Astrocyte (in vitro differentiated cells and primary cell): Measurements from ENCODE around the gene CFAP57. TPM values are rescaled to one million over a fixed set of nuclear protein-coding genes. Genes with fewer than 3 reads are reported as not detected.
A peak's percentile ranks its signal among the peaks of the same experiment; 100 is the strongest.

Source experiments
- DNase-seq: peaks from one replicate; pipeline ENCODE4 v3.0.0-alpha.2; 2010; ENCODE audit warnings: low read depth
- FAIRE-seq: peaks from 2 replicates; lab custom pipeline; 2011; peaks lifted over from hg19 to GRCh38; lab: Jason Lieb, UNC
- H2AFZ ChIP-seq: 2 replicates; pipeline ENCODE4 v1.6.0; 2012; ENCODE audit warnings: low read depth, low read length, inconsistent platforms
- H3K27ac ChIP-seq: 2 replicates; pipeline ENCODE4 v1.5.1; 2011; ENCODE audit warnings: low read depth, low read length, inconsistent platforms
- H3K27me3 ChIP-seq: 2 replicates; pipeline ENCODE4 v1.6.0; 2011; ENCODE audit warnings: low read length, inconsistent platforms; ENCODE audit not compliant: insufficient read depth
- H3K36me3 ChIP-seq: 2 replicates; pipeline ENCODE4 v1.5.1; 2011; ENCODE audit warnings: low read length, inconsistent platforms; ENCODE audit not compliant: insufficient read depth
- H3K4me1 ChIP-seq: 2 replicates; pipeline ENCODE4 v1.5.1; 2011; ENCODE audit warnings: low read length, inconsistent platforms; ENCODE audit not compliant: insufficient read depth
- H3K4me2 ChIP-seq: 2 replicates; pipeline ENCODE4 v1.6.0; 2012; ENCODE audit warnings: low read length, inconsistent platforms
- H3K4me3 ChIP-seq: 2 replicates; pipeline ENCODE4 v1.5.1; 2011; ENCODE audit warnings: low read depth, mild to moderate bottlenecking, low read length, inconsistent platforms; ENCODE audit not compliant: insufficient read depth
- H3K79me2 ChIP-seq: 2 replicates; pipeline ENCODE4 v1.6.0; 2012; ENCODE audit warnings: mild to moderate bottlenecking, low read length, inconsistent platforms; ENCODE audit not compliant: insufficient read depth
- H3K9ac ChIP-seq: 2 replicates; pipeline ENCODE4 v1.6.0; 2012; ENCODE audit warnings: mild to moderate bottlenecking, low read length, inconsistent platforms
- H3K9me3 ChIP-seq: 2 replicates; pipeline ENCODE4 v1.5.1; 2012; ENCODE audit warnings: low read depth, mild to moderate bottlenecking, low read length, inconsistent platforms; ENCODE audit not compliant: insufficient read depth
- H4K20me1 ChIP-seq: 2 replicates; pipeline ENCODE4 v1.6.0; 2012; ENCODE audit warnings: low read length, inconsistent platforms; ENCODE audit not compliant: insufficient read depth
- H3K27ac Mint-ChIP-seq: one replicate; pipeline ENCODE4 v1.8.0; 2021; ENCODE audit warnings: mild to moderate bottlenecking, mixed read lengths; ENCODE audit not compliant: unreplicated experiment
- H3K27me3 Mint-ChIP-seq: one replicate; pipeline ENCODE4 v1.8.0; 2021; ENCODE audit warnings: low read depth, mixed read lengths; ENCODE audit not compliant: unreplicated experiment
- H3K36me3 Mint-ChIP-seq: one replicate; pipeline ENCODE4 v1.8.0; 2021; ENCODE audit warnings: low read depth, mixed read lengths; ENCODE audit not compliant: unreplicated experiment
- H3K4me1 Mint-ChIP-seq: one replicate; pipeline ENCODE4 v1.8.0; 2021; ENCODE audit warnings: low read depth, mixed read lengths; ENCODE audit not compliant: unreplicated experiment
- H3K4me3 Mint-ChIP-seq: one replicate; pipeline ENCODE4 v1.8.0; 2021; ENCODE audit warnings: mild to moderate bottlenecking, moderate library complexity, mixed read lengths; ENCODE audit not compliant: unreplicated experiment
- H3K9me3 Mint-ChIP-seq: one replicate; pipeline ENCODE4 v1.8.0; 2021; ENCODE audit warnings: mild to moderate bottlenecking, mixed read lengths; ENCODE audit not compliant: unreplicated experiment
- EZH2 ChIP-seq: IDR thresholded peaks from 2 replicates; pipeline ENCODE4 v1.6.1; 2012; ENCODE audit warnings: mild to moderate bottlenecking, low read length, inconsistent platforms; ENCODE audit not compliant: insufficient read depth
- microRNA-seq: library from miRNA; unstranded; fragments of <30 nt; microRNA quantifications from one replicate; pipeline ENCODE4 v1.2.0, GENCODE V29; 2020
- total RNA-seq: library from RNA; stranded (reverse); gene quantifications from 2 replicates; pipeline ENCODE4 v1.2.1, GENCODE V29; 2021
- TF ChIP-seq, protein P1 (sequence below): IDR thresholded peaks from 2 replicates; pipeline ENCODE4 v1.5.1; 2011; ENCODE audit warnings: low read depth, mild to moderate bottlenecking, inconsistent platforms, low read length, moderate library complexity; ENCODE audit not compliant: insufficient read depth

CFAP57 gene
- total RNA-seq, 1 donor from 2014 or later: 0.18 TPM

- H3K4me2 ChIP-seq: peak overlapping the region; percentile 4
- DNase-seq: peak; percentile 28
- Mint-ChIP-seq H3K27me3 (peaks cover 19% of the 10 kb centered on the region), H3K9me3 (peaks cover 10% of the 10 kb centered on the region), H3K4me3 (no peak overlapping the region), H3K27ac (no peak overlapping the region), H3K4me1 (peaks cover 13% of the 10 kb centered on the region), H3K36me3 (peaks cover 8% of the 10 kb centered on the region)
- no peak overlapping the region for H3K27ac ChIP-seq
- H2AFZ ChIP-seq: no peak overlapping the region
- H3K9me3 ChIP-seq: no peaks in the 10 kb centered on the region
- H3K4me3 ChIP-seq: no peak overlapping the region
- no peaks in the 10 kb centered on the region for H3K36me3 ChIP-seq
- no peak overlapping the region for H3K9ac ChIP-seq
- H3K27me3 ChIP-seq: no peaks in the 10 kb centered on the region
- FAIRE-seq: no peak
- no peaks in the 10 kb centered on the region for H4K20me1 ChIP-seq
- no peaks in the 10 kb centered on the region for H3K79me2 ChIP-seq
- TF ChIP-seq, protein P1, sequence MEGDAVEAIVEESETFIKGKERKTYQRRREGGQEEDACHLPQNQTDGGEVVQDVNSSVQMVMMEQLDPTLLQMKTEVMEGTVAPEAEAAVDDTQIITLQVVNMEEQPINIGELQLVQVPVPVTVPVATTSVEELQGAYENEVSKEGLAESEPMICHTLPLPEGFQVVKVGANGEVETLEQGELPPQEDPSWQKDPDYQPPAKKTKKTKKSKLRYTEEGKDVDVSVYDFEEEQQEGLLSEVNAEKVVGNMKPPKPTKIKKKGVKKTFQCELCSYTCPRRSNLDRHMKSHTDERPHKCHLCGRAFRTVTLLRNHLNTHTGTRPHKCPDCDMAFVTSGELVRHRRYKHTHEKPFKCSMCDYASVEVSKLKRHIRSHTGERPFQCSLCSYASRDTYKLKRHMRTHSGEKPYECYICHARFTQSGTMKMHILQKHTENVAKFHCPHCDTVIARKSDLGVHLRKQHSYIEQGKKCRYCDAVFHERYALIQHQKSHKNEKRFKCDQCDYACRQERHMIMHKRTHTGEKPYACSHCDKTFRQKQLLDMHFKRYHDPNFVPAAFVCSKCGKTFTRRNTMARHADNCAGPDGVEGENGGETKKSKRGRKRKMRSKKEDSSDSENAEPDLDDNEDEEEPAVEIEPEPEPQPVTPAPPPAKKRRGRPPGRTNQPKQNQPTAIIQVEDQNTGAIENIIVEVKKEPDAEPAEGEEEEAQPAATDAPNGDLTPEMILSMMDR: no peak
- TF ChIP-seq EZH2: no peak
- no peaks in the 10 kb centered on the region for H3K4me1 ChIP-seq
Measured at GRCh38 chr1:43302721-43303470, 130.8 kb downstream of the CFAP57 start.

DNA sequence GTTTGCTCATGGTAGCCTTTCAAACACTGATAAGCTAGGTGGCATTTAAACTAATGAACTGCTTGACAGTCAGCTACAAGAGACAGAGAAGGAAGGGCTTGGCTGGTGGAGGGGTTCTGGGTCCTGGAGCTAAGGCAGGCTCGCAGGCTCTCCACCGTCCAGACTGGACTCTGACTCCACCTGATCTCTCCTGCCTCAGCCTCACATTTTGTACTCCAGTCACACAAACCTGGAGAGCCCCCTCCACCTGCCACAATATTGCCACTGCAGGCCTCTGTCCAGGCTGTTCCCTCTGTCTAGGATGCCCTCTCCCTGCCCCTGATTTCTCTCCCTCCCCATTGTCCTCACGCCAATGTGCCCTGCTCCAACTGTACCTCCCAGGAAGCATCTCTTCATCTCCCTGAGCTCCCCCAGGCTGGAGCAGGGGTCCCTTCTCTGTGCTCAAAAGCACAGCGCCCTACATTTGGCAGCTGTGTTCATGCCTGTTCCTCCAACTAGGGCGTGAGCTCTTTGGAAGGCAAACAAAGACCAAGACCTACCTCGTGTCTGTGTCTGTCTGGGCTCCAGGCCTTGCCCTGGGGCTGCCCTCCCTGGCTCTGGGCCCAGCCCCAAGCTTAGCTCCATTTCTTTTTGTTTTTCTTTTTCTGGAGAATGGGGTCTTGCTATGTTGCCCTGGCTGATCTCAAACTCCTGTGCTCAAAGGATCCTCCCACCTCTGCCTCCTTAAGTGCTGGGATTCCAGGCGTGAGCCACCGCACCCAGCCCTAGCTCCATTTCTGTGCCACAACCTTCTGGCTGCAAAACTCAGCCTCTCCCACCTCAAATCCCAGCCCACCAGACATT is 131.6 kb downstream of the CFAP57 start:
- H3K4me3 Mint-ChIP-seq: no peak overlapping the region
- no peak overlapping the region for H3K27ac Mint-ChIP-seq
- DNase-seq (no peak), FAIRE-seq (no peak)
- no peak for TF ChIP-seq EZH2
- TF ChIP-seq, protein P1: no peak
- H3K79me2 ChIP-seq: no peaks in the 10 kb centered on the region
- peaks cover 11% of the 10 kb centered on the region for H3K36me3 Mint-ChIP-seq
- H3K4me1 ChIP-seq: no peaks in the 10 kb centered on the region
- no peaks in the 10 kb centered on the region for H3K9me3 ChIP-seq
- no peaks in the 10 kb centered on the region for H4K20me1 ChIP-seq
- H3K4me1 Mint-ChIP-seq: peaks cover 13% of the 10 kb centered on the region
- H3K27ac ChIP-seq: no peak overlapping the region
- H3K36me3 ChIP-seq: no peaks in the 10 kb centered on the region
- H3K9ac ChIP-seq: no peak overlapping the region
- no peak overlapping the region for H3K4me3 ChIP-seq
- peaks cover 26% of the 10 kb centered on the region for H3K27me3 Mint-ChIP-seq
- H3K9me3 Mint-ChIP-seq: peaks cover 14% of the 10 kb centered on the region
- H3K4me2 ChIP-seq: no peak overlapping the region
- no peaks in the 10 kb centered on the region for H3K27me3 ChIP-seq
- no peak overlapping the region for H2AFZ ChIP-seq

Small RNA genes within 50 kb of the gene (microRNA-seq; reads per million reads assigned to microRNA genes)
- gene MIR6733: 1.6 reads per million

Other genes starting within 250 kb of the CFAP57 start
- gene SLC2A1, start 213.5 kb upstream of the CFAP57 start, total RNA-seq: 506 and 521 TPM in 2 replicates
- gene EBNA1BP2, start within 50 bp of the CFAP57 start, total RNA-seq: 70.1 and 81.6 TPM in 2 replicates
- gene TMEM125, start 97.7 kb downstream of the CFAP57 start, total RNA-seq: 0.36 and 0.64 TPM in 2 replicates
- 0.50 and 0.84 TPM in 2 replicates for gene C1orf210, start 113.3 kb downstream of the CFAP57 start, total RNA-seq
- gene TIE1, start 128.7 kb downstream of the CFAP57 start, total RNA-seq: 0.87 and 0.98 TPM in 2 replicates
- gene MPL, start 165.5 kb downstream of the CFAP57 start, total RNA-seq: not detected in 2 replicates
- 7.0 and 14.5 TPM in 2 replicates for gene CDC20, start 186.7 kb downstream of the CFAP57 start, total RNA-seq
- 124 and 131 TPM in 2 replicates for gene ELOVL1, start 195.7 kb downstream of the CFAP57 start, total RNA-seq
- 54.5 and 57.1 TPM in 2 replicates for gene MED8, start 217.5 kb downstream of the CFAP57 start, total RNA-seq
- gene SZT2, start 217.6 kb downstream of the CFAP57 start, total RNA-seq: 28.5 and 30.0 TPM in 2 replicates